ENCODE measurements around the gene YWHAQ. TPM values are rescaled to one million over a fixed set of nuclear protein-coding genes. Genes with fewer than 3 reads are reported as not detected.

YWHAQ gene
- total and polyA plus RNA-seq, 4 donors, result 68.8 to 145 (median 88.0) TPM

DNA sequence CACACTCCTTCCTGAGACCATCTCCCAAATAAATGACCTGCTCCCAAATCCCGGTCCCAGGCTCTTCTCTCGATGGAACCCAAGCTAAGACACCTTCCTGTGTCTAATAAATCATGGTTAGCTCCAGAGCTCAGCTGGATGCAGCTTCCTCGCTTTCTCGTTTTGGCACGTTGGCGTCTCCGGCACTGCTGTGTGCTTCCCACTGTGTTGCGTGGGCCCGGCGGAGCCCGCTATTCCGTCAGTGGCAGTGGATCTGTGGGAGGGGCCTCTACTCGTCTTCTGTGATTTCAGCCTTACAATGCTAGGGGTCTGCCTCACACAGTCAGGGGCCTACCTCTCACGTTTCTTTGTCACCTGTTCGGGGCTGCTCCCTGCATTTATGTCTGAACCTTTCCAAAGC is 29.4 kb upstream of the YWHAQ start:
- no peaks in the 10 kb centered on the region for H3K27me3 ChIP-seq (ENCODE audit: control insufficient read depth in 4 of 4, insufficient read depth in 4 of 4, low read length in 3 of 4)
- WGBS, result 88% methylated on average over 15 of the region's 15 CpGs
- H3K36me3 ChIP-seq (ENCODE audit: control insufficient read depth in 4 of 4, insufficient read depth in 3 of 4, low read depth in 1 of 4, low read length in 3 of 4), result no peaks in the 10 kb centered on the region

More for the DNA sequence above, 29.4 kb upstream of the YWHAQ start:
- Histone ChIP-seq H3K27ac (ENCODE audit: low read depth in 1 of 2, low read length in 2 of 2) (no peak overlapping the region), H3K4me3 (ENCODE audit: low read depth in 1 of 3, low read length in 3 of 3) (no peak overlapping the region), H3K4me1 (ENCODE audit: control insufficient read depth in 4 of 4, insufficient read depth in 4 of 4, low read length in 3 of 4) (no peaks in the 10 kb centered on the region), H3K9me3 (ENCODE audit: control insufficient read depth in 4 of 4, low read length in 3 of 4) (no peaks in the 10 kb centered on the region), H3K9ac (ENCODE audit: low read depth in 1 of 2, low read length in 2 of 2) (no peak overlapping the region)
- no peak for DNase-seq (ENCODE audit: low spot score)
- TF ChIP-seq YY1 (IDR thresholded peaks at IDR 0.05) (no peak), HNF4G (IDR thresholded peaks at IDR 0.05) (no peak), SP1 (IDR thresholded peaks at IDR 0.05) (no peak), NR2F2 (IDR thresholded peaks at IDR 0.05) (no peak), FOXA2 (IDR thresholded peaks at IDR 0.05) (no peak), RXRA (IDR thresholded peaks at IDR 0.05) (no peak), TAF1 (conservative IDR thresholded peaks at IDR 0.05) (no peak), MAX (IDR thresholded peaks at IDR 0.05) (no peak), FOXA1 (IDR thresholded peaks at IDR 0.05) (no peak), HNF4A (conservative IDR thresholded peaks at IDR 0.05) (no peak), RAD21 (IDR thresholded peaks at IDR 0.05) (no peak), GABPA (IDR thresholded peaks at IDR 0.05 in 1 of 2, conservative IDR thresholded peaks at IDR 0.05 in 1 of 2) (no peak), EGR1 (IDR thresholded peaks at IDR 0.05; ENCODE audit: low read depth in 2 of 2) (no peak), JUND (IDR thresholded peaks at IDR 0.05) (no peak)
- TF ChIP-seq, protein P1, sequence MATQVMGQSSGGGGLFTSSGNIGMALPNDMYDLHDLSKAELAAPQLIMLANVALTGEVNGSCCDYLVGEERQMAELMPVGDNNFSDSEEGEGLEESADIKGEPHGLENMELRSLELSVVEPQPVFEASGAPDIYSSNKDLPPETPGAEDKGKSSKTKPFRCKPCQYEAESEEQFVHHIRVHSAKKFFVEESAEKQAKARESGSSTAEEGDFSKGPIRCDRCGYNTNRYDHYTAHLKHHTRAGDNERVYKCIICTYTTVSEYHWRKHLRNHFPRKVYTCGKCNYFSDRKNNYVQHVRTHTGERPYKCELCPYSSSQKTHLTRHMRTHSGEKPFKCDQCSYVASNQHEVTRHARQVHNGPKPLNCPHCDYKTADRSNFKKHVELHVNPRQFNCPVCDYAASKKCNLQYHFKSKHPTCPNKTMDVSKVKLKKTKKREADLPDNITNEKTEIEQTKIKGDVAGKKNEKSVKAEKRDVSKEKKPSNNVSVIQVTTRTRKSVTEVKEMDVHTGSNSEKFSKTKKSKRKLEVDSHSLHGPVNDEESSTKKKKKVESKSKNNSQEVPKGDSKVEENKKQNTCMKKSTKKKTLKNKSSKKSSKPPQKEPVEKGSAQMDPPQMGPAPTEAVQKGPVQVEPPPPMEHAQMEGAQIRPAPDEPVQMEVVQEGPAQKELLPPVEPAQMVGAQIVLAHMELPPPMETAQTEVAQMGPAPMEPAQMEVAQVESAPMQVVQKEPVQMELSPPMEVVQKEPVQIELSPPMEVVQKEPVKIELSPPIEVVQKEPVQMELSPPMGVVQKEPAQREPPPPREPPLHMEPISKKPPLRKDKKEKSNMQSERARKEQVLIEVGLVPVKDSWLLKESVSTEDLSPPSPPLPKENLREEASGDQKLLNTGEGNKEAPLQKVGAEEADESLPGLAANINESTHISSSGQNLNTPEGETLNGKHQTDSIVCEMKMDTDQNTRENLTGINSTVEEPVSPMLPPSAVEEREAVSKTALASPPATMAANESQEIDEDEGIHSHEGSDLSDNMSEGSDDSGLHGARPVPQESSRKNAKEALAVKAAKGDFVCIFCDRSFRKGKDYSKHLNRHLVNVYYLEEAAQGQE (IDR thresholded peaks at IDR 0.05), result no peak
- TF ChIP-seq, protein P2, sequence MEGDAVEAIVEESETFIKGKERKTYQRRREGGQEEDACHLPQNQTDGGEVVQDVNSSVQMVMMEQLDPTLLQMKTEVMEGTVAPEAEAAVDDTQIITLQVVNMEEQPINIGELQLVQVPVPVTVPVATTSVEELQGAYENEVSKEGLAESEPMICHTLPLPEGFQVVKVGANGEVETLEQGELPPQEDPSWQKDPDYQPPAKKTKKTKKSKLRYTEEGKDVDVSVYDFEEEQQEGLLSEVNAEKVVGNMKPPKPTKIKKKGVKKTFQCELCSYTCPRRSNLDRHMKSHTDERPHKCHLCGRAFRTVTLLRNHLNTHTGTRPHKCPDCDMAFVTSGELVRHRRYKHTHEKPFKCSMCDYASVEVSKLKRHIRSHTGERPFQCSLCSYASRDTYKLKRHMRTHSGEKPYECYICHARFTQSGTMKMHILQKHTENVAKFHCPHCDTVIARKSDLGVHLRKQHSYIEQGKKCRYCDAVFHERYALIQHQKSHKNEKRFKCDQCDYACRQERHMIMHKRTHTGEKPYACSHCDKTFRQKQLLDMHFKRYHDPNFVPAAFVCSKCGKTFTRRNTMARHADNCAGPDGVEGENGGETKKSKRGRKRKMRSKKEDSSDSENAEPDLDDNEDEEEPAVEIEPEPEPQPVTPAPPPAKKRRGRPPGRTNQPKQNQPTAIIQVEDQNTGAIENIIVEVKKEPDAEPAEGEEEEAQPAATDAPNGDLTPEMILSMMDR (IDR thresholded peaks at IDR 0.05; ENCODE audit: low read depth, low read length, missing input control), result no peak
- TF ChIP-seq, protein P3, sequence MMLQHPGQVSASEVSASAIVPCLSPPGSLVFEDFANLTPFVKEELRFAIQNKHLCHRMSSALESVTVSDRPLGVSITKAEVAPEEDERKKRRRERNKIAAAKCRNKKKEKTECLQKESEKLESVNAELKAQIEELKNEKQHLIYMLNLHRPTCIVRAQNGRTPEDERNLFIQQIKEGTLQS (IDR thresholded peaks at IDR 0.05), result no peak
- TF ChIP-seq, protein P4, sequence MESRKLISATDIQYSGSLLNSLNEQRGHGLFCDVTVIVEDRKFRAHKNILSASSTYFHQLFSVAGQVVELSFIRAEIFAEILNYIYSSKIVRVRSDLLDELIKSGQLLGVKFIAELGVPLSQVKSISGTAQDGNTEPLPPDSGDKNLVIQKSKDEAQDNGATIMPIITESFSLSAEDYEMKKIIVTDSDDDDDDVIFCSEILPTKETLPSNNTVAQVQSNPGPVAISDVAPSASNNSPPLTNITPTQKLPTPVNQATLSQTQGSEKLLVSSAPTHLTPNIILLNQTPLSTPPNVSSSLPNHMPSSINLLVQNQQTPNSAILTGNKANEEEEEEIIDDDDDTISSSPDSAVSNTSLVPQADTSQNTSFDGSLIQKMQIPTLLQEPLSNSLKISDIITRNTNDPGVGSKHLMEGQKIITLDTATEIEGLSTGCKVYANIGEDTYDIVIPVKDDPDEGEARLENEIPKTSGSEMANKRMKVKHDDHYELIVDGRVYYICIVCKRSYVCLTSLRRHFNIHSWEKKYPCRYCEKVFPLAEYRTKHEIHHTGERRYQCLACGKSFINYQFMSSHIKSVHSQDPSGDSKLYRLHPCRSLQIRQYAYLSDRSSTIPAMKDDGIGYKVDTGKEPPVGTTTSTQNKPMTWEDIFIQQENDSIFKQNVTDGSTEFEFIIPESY (IDR thresholded peaks at IDR 0.05), result no peak

Measured in liver (tissue), 9 donors.